GM12878 (cell line): Measurements from ENCODE around the gene ADAMTS2. TPM values are rescaled to one million over a fixed set of nuclear protein-coding genes. Genes with fewer than 3 reads are reported as not detected.

Experiments used
- ATAC-seq: fragments of 200-7000 bp; cut with Tn5 transposase; 3 replicates; pipeline ENCODE4 v1.9.1; 2020; ENCODE audit warnings: mild to moderate bottlenecking, moderate library complexity
- BruUV-seq: library from RNA; stranded (reverse); fragments of 400-500 nt; replicated peaks from 2 replicates; lab custom pipeline; 2021; lab: Mats Ljungman, UMichigan
- CTCF ChIA-PET: fragments of 300-600 bp; sonication (Branson Sonifier 250); formaldehyde crosslinking; extraction: SDS; loops from one replicate; lab custom pipeline; 2021; ENCODE audit warnings: inconsistent platforms; lab: Yijun Ruan, JAX
- POLR2A ChIA-PET: fragments of 350-600 bp; formaldehyde crosslinking; extraction: SDS; loops from one replicate; lab custom pipeline; 2021; ENCODE audit warnings: inconsistent platforms; lab: Charles Lee
- RAD21 ChIA-PET: fragments of 300-600 bp; sonication (Branson Sonifier 250); formaldehyde crosslinking; loops from one replicate; lab custom pipeline; 2023; ENCODE audit warnings: antibody characterized with exemption; ENCODE audit not compliant: unreplicated experiment; lab: Charles Lee
- SMC1A ChIA-PET: fragments of 300-600 bp; sonication (Branson Sonifier 250); formaldehyde crosslinking; loops from one replicate; lab custom pipeline; 2023; ENCODE audit not compliant: unreplicated experiment, uncharacterized antibody; lab: Charles Lee
- DNase-seq: peaks from one replicate; pipeline ENCODE4 v3.0.0-alpha.2; 2011; ENCODE audit warnings: low read depth, low spot score
- FAIRE-seq: peaks from 3 replicates; lab custom pipeline; 2011; peaks lifted over from hg19 to GRCh38; lab: Jason Lieb, UNC
- H2AFZ ChIP-seq: 2 replicates; pipeline ENCODE4 v1.6.0; 2011; ENCODE audit warnings: low read depth, low read length, control low read depth; ENCODE audit not compliant: control insufficient read depth
- H3K27ac ChIP-seq: 2 replicates; pipeline ENCODE4 v1.5.1; 2011; ENCODE audit warnings: control low read depth; ENCODE audit not compliant: control insufficient read depth, insufficient read depth
- H3K27me3 ChIP-seq, 2 experiments: replicated peaks in 1 of 2; 2 replicates each; pipeline versions ENCODE4 v1.6.0 to v1.6.1; 2011; ENCODE audit warnings: low read length in 1 of 2; ENCODE audit not compliant: control insufficient read depth in 2 of 2, insufficient read depth in 2 of 2
- H3K36me3 ChIP-seq, 2 experiments: 2 replicates each; pipeline ENCODE4 v1.5.1; 2011; ENCODE audit warnings: low read length in 1 of 2; ENCODE audit not compliant: control insufficient read depth in 2 of 2, insufficient read depth in 2 of 2
- H3K4me1 ChIP-seq: 2 replicates; pipeline ENCODE4 v1.6.1; 2011; ENCODE audit warnings: mild to moderate bottlenecking, low read length, moderate library complexity, mixed read lengths; ENCODE audit not compliant: control insufficient read depth, insufficient read depth
- H3K4me2 ChIP-seq: 2 replicates; pipeline ENCODE4 v1.6.0; 2011; ENCODE audit warnings: control low read depth; ENCODE audit not compliant: control insufficient read depth, insufficient read depth
- H3K4me3 ChIP-seq: fragments of 200-600 bp; sonication (generic); 2 replicates; pipeline ENCODE4 v1.5.1; 2016
- H3K79me2 ChIP-seq: 2 replicates; pipeline ENCODE4 v1.6.0; 2011; ENCODE audit warnings: low read length; ENCODE audit not compliant: control insufficient read depth, insufficient read depth
- H3K9ac ChIP-seq: 2 replicates; pipeline ENCODE4 v1.8.0; 2011; ENCODE audit warnings: low read length, control low read depth, mixed read lengths; ENCODE audit not compliant: control insufficient read depth, insufficient read depth
- H3K9me3 ChIP-seq: replicated peaks from 3 replicates; pipeline ENCODE4 v1.5.1; 2011; ENCODE audit warnings: mild to moderate bottlenecking, low read length; ENCODE audit not compliant: control insufficient read depth, insufficient read depth
- H4K20me1 ChIP-seq: 2 replicates; pipeline ENCODE4 v1.6.0; 2011; ENCODE audit not compliant: control insufficient read depth, insufficient read depth
- CHD2 ChIP-seq: IDR thresholded peaks from 2 replicates; pipeline ENCODE4 v1.6.1; 2011; ENCODE audit warnings: low read depth, low read length, improper control_type of control experiment, borderline replicate concordance
- HDGF ChIP-seq: fragments of 450-650 bp; IDR thresholded peaks from 2 replicates; pipeline ENCODE4 v1.6.1; 2016; ENCODE audit warnings: antibody characterized with exemption
- JUND ChIP-seq: IDR thresholded peaks from 2 replicates; pipeline ENCODE4 v1.6.1; 2012; ENCODE audit warnings: low read depth, mild to moderate bottlenecking, low read length, improper control_type of control experiment, moderate library complexity
- LARP7 ChIP-seq: fragments of 450-650 bp; IDR thresholded peaks from 2 replicates; pipeline ENCODE4 v1.6.1; 2017; ENCODE audit warnings: mild to moderate bottlenecking
- MTA3 ChIP-seq: IDR thresholded peaks from 2 replicates; pipeline ENCODE4 v1.6.1; 2012; ENCODE audit warnings: low read length, inconsistent platforms, borderline replicate concordance
- POLR2AphosphoS5 ChIP-seq: IDR thresholded peaks from 2 replicates; pipeline ENCODE4 v1.6.1; 2011; ENCODE audit warnings: mild to moderate bottlenecking, low read length, inconsistent platforms
- RAD21 ChIP-seq: IDR thresholded peaks from 2 replicates; pipeline ENCODE4 v1.6.1; 2011; ENCODE audit warnings: mild to moderate bottlenecking, low read depth, low read length, moderate library complexity; ENCODE audit not compliant: insufficient read depth
- SMAD1 ChIP-seq: fragments of 450-650 bp; IDR thresholded peaks from 2 replicates; pipeline ENCODE4 v1.6.1; 2018; ENCODE audit warnings: mild to moderate bottlenecking, low read depth; ENCODE audit not compliant: partially characterized antibody
- TBL1XR1 ChIP-seq: IDR thresholded peaks from 2 replicates; pipeline ENCODE4 v1.6.1; 2012; ENCODE audit warnings: low read depth, low read length, improper control_type of control experiment
- ZBED1 ChIP-seq: IDR thresholded peaks from 2 replicates; pipeline ENCODE4 v1.6.1; 2016; ENCODE audit warnings: borderline replicate concordance
- WGBS: methylation state at CpG from one replicate; pipeline ENCODE4 v1.1.6; 2016; ENCODE audit warnings: low lambda C conversion rate; ENCODE audit not compliant: insufficient replicate concordance, insufficient coverage; ENCODE audit errors: missing lambda C conversion rate; 5-methylcytosine and 5-hydroxymethylcytosine counted together
- in situ Hi-C: fragments of 300-500 bp; cut with MboI; formaldehyde crosslinking; loops from 9 replicates; pipeline ENCODE4 v1.14.3; 2018; ENCODE audit warnings: mixed read lengths
- intact Hi-C: fragments of 100-400 bp; cut with micrococcal nuclease; formaldehyde crosslinking; loops from one replicate; pipeline ENCODE4 v1.14.2; 2022; ENCODE audit not compliant: unreplicated experiment
- polyA plus RNA-seq, 11 experiments: library from polyadenylated mRNA; depleted of rRNA in 4 of 11; unstranded in 6 of 11; stranded (reverse) in 5 of 11; fragments of >200 nt; fragmentation: Nextera tagmentation in 4 of 11; fragmentation: Illumina TruSeq in 1 of 11; extraction: Ambion mirVana in 4 of 11; extraction: Trizol in 1 of 11; gene quantifications; 1 replicate in 1 of 11; 2 replicates in 10 of 11; pipeline versions ENCODE4 v1.2.1 to v1.2.3, GENCODE V29; 2011 to 2016; ENCODE audit warnings: inconsistent platforms in 2 of 11, missing spikeins in 2 of 11, low read depth in 1 of 11
- total RNA-seq, 4 experiments: library from RNA; depleted of rRNA in 3 of 4; stranded (reverse); fragments of >200 nt in 3 of 4; fragmentation: Illumina TruSeq in 1 of 4; extraction: Trizol in 1 of 4; gene quantifications; 2 replicates each; pipeline versions ENCODE4 v1.2.1 to v1.2.3, GENCODE V29; 2013 to 2021
- TF ChIP-seq, protein P1 (sequence below): fragments of 450-650 bp; IDR thresholded peaks from 2 replicates; pipeline ENCODE4 v1.6.1; 2018; ENCODE audit warnings: mild to moderate bottlenecking, low read depth, moderate library complexity; ENCODE audit not compliant: partially characterized antibody
- TF ChIP-seq, protein P2 (sequence below): IDR thresholded peaks from 2 replicates; pipeline ENCODE4 v1.6.1; 2012; ENCODE audit warnings: mild to moderate bottlenecking, low read depth, low read length
- TF ChIP-seq, protein P3 (sequence below): IDR thresholded peaks from 2 replicates; pipeline ENCODE4 v1.6.1; 2012; ENCODE audit warnings: low read length, inconsistent platforms
- TF ChIP-seq, protein P4 (sequence below): IDR thresholded peaks from 2 replicates; pipeline ENCODE4 v1.6.1; 2012; ENCODE audit warnings: low read depth, low read length, improper control_type of control experiment

The ADAMTS2 gene
- total and polyA plus RNA-seq, 10 of the 15 experiments (the other 5 are each of a cell fraction or from before 2014, with no cell fraction given) = 0.03 to 0.05 TPM; not detected in 8

DNA sequence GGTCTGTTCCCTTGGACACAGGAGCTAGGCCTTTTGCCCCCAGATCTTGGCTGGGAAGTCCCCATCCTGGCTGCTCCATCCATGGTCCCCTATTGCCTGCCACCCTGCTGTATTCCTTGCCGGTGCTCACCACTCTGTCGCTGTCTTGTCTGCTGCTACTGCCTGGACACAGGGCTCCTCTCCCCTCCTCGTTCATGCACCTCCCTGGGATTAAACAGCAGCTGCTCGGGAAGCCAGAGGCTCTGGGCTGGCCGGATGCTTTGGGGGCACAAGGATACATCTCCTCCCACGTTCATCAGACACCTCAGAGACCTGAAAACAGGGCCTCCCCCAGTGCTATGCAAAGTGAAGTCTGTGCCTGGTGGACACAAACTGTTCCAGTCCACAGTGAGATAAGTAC is 174.7 kb downstream of the ADAMTS2 start (continued):
- TF ChIP-seq, protein P1, sequence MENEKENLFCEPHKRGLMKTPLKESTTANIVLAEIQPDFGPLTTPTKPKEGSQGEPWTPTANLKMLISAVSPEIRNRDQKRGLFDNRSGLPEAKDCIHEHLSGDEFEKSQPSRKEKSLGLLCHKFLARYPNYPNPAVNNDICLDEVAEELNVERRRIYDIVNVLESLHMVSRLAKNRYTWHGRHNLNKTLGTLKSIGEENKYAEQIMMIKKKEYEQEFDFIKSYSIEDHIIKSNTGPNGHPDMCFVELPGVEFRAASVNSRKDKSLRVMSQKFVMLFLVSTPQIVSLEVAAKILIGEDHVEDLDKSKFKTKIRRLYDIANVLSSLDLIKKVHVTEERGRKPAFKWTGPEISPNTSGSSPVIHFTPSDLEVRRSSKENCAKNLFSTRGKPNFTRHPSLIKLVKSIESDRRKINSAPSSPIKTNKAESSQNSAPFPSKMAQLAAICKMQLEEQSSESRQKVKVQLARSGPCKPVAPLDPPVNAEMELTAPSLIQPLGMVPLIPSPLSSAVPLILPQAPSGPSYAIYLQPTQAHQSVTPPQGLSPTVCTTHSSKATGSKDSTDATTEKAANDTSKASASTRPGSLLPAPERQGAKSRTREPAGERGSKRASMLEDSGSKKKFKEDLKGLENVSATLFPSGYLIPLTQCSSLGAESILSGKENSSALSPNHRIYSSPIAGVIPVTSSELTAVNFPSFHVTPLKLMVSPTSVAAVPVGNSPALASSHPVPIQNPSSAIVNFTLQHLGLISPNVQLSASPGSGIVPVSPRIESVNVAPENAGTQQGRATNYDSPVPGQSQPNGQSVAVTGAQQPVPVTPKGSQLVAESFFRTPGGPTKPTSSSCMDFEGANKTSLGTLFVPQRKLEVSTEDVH = no peak
- TF ChIP-seq, protein P2, sequence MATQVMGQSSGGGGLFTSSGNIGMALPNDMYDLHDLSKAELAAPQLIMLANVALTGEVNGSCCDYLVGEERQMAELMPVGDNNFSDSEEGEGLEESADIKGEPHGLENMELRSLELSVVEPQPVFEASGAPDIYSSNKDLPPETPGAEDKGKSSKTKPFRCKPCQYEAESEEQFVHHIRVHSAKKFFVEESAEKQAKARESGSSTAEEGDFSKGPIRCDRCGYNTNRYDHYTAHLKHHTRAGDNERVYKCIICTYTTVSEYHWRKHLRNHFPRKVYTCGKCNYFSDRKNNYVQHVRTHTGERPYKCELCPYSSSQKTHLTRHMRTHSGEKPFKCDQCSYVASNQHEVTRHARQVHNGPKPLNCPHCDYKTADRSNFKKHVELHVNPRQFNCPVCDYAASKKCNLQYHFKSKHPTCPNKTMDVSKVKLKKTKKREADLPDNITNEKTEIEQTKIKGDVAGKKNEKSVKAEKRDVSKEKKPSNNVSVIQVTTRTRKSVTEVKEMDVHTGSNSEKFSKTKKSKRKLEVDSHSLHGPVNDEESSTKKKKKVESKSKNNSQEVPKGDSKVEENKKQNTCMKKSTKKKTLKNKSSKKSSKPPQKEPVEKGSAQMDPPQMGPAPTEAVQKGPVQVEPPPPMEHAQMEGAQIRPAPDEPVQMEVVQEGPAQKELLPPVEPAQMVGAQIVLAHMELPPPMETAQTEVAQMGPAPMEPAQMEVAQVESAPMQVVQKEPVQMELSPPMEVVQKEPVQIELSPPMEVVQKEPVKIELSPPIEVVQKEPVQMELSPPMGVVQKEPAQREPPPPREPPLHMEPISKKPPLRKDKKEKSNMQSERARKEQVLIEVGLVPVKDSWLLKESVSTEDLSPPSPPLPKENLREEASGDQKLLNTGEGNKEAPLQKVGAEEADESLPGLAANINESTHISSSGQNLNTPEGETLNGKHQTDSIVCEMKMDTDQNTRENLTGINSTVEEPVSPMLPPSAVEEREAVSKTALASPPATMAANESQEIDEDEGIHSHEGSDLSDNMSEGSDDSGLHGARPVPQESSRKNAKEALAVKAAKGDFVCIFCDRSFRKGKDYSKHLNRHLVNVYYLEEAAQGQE = no peak
- TF ChIP-seq SMAD1 = no peak
- TF ChIP-seq MTA3 = no peak

DNA sequence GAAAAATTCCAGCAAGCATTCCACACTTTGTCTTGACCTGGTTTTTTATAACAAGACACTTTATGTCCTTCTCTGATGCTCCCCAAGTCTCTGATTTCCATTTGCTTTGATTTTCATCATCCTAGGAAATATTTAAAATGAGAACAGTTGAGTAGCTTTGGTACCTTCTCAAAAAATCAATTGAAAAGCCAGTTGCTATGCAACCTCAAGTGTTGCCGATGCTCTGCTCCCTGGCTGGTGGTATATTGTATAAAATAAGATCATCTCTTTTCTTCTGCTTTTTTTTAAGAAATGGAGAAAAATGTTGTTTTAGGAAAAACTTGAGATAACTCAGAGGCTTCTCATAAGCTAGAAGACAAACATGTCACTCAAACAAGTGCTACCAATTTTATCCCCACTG is 175.4 kb downstream of the ADAMTS2 start:
- Histone ChIP-seq H3K9me3 (no peaks in the 10 kb centered on the region; the same call in 2 of the 3 replicates), H3K79me2 (no peaks in the 10 kb centered on the region), H3K4me2 (no peak overlapping the region), H3K9ac (no peak overlapping the region), H3K4me3 (no peak overlapping the region), H3K27ac (no peak overlapping the region), H3K36me3 (no peaks in the 10 kb centered on the region), H4K20me1 (no peaks in the 10 kb centered on the region), H3K4me1 (no peaks in the 10 kb centered on the region), H2AFZ (no peak overlapping the region), H3K27me3 (no peaks in the 10 kb centered on the region)
- RAD21 ChIA-PET = no interaction called here
- in situ Hi-C loops = no loop called here
- FAIRE-seq = no peak
- no peak for ATAC-seq
- CTCF ChIA-PET = interaction anchor here (1.0 kb wide), 1 partner anchor 324 kb away, joined by 3 read pairs; no protein-coding TSS in a partner anchor
- SMC1A ChIA-PET = no interaction called here
- no peak for DNase-seq
- 35% methylated on average over 1 of the region's 1 CpG for WGBS
- intact Hi-C loops = loop anchor here (5.0 kb wide), 1 partner anchor 322 kb away; no protein-coding TSS in a partner anchor
- no TSS peak for BruUV-seq
- POLR2A ChIA-PET = no interaction called here
- TF ChIP-seq RAD21 (no peak), TBL1XR1 (no peak), LARP7 (no peak), JUND (no peak), POLR2AphosphoS5 (no peak), HDGF (no peak), CHD2 (no peak), ZBED1 (no peak)
- TF ChIP-seq, protein P3, sequence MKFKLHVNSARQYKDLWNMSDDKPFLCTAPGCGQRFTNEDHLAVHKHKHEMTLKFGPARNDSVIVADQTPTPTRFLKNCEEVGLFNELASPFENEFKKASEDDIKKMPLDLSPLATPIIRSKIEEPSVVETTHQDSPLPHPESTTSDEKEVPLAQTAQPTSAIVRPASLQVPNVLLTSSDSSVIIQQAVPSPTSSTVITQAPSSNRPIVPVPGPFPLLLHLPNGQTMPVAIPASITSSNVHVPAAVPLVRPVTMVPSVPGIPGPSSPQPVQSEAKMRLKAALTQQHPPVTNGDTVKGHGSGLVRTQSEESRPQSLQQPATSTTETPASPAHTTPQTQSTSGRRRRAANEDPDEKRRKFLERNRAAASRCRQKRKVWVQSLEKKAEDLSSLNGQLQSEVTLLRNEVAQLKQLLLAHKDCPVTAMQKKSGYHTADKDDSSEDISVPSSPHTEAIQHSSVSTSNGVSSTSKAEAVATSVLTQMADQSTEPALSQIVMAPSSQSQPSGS = no peak
- TF ChIP-seq, protein P4, sequence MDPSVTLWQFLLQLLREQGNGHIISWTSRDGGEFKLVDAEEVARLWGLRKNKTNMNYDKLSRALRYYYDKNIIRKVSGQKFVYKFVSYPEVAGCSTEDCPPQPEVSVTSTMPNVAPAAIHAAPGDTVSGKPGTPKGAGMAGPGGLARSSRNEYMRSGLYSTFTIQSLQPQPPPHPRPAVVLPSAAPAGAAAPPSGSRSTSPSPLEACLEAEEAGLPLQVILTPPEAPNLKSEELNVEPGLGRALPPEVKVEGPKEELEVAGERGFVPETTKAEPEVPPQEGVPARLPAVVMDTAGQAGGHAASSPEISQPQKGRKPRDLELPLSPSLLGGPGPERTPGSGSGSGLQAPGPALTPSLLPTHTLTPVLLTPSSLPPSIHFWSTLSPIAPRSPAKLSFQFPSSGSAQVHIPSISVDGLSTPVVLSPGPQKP = no peak
